GM15510 (cell line): ENCODE measurements around the gene ACTR1A.

Source experiments
- POLR2A ChIP-seq: IDR thresholded peaks from 3 replicates; pipeline ENCODE4 v1.6.1; 2011; ENCODE audit warnings: borderline replicate concordance; ENCODE audit not compliant: insufficient read length; ENCODE audit errors: extremely low read depth

Gene ACTR1A

DNA sequence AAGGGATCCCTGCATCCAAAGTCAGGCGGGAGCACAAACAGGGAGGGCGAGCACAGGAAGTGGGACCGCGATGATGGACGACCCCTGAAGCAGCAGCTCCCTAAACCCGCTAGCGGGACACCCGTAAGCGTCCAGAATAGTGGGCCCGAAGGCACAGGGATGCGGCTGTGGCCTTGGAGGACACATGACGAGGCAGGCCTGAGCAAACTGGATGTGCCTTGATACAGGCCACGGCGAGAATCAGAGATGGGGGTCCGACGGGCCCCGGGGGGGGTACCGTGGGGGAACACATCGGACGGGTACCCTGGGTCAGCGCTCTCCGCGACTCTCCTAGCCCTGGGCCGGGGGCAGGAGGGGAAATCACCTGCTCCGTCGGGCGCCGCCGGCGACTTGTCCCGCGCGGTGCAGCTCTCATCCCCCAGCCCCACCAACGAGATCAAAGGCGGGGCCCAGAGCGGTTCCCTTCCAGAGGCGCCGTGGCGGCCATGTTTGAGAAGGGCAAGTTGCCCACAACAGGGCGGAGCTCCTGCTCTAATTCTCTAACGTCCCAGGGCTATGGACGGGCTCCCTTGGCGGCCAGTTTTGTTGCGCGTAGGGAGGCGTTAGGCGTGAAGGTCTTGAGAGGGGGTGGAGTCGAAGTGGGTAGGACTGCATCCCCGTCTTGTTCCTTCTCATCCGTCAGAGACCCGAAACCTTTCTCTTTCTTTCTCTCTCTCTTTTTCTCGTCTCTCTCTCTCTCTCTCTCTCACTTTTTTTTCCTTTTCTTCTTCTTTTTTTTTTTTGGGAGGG lies 70.2 kb downstream of the ACTR1A start, which contains the start of gene CUEDC2:
Gene CUEDC2, minus strand, starts transcription at position 413 of the 789 bp plus-strand sequence. CDS start 7,386 bp downstream, outside the sequence.
- peak; percentile 83 for TF ChIP-seq POLR2A

GRCh38 chr10:102431452-102432124 lies 70.9 kb downstream of the ACTR1A start:
- TF ChIP-seq POLR2A, result no peak

DNA sequence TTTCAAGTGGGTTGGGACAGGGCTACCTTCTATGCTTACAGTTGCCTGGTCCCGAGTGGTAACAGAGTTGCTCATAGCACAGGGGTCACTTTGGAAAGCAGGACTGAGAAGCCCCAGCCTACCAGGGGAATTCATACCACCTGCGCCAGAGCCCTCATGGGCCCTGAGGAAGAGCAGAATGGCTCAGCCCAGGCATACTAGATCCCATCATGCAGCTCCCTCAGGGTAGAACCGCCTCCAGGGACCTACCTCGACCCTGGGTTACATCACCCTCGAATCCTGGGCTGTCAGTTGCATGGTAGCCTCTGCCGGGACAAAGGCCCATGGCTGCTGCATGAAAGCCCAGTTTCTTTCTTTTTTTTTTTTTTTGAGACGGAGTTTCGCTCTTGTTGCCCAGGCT lies 73.0 kb downstream of the ACTR1A start:
- TF ChIP-seq POLR2A, result no peak
